ENCODE measurements around the gene ATXN7L3. TPM values are rescaled to one million over a fixed set of nuclear protein-coding genes. Genes with fewer than 3 reads are reported as not detected.
A peak's percentile ranks its signal among the peaks of the same experiment; 100 is the strongest.

ATXN7L3 gene
- polyA plus RNA-seq (2013, experiment 1 of 2), result 44.2 TPM
- polyA plus RNA-seq (2013, experiment 2 of 2), result 42.8 TPM

GRCh38 chr17:44199553-44200477, at the start of gene ATXN7L3:
Gene ATXN7L3 (minus strand): TSS chr17:44199884. CDS start chr17:44198070, 1,814 bp downstream.
- Histone ChIP-seq H3K18ac (ENCODE audit: low read depth in 1 of 2, low read length in 2 of 2) (peak within 1 kb of the TSS; percentile 95 to 98), H3K36me3 (ENCODE audit: control insufficient read depth in 1 of 2, insufficient read depth in 2 of 2, low read depth in 1 of 2, low read length in 2 of 2) (peaks cover 27 to 29% of the 10 kb centered on the region in 2 experiments), H4K8ac (ENCODE audit: low read length) (peak within 1 kb of the TSS; percentile 98), H2BK15ac (ENCODE audit: low read depth, poor library complexity, severe bottlenecking) (peak within 1 kb of the TSS; percentile 94), H3K4me1 (ENCODE audit: control insufficient read depth, insufficient read depth, low read depth, low read length) (peaks cover 20% of the 10 kb centered on the region), H2BK120ac (ENCODE audit: low read depth, low read length) (peak within 1 kb of the TSS; percentile 96), H2BK12ac (ENCODE audit: low read length in 2 of 2) (peak within 1 kb of the TSS in 1 of 2 experiments; percentile 93), H3K4me3 (ENCODE audit: insufficient read depth in 1 of 2, low read depth in 1 of 2, low read length in 2 of 2) (peak within 1 kb of the TSS; percentile 79 to 86), H3K23ac (ENCODE audit: low read length in 2 of 2) (peak within 1 kb of the TSS; percentile 65 to 75), H3K27ac (ENCODE audit: low read length, poor library complexity, severe bottlenecking) (peak within 1 kb of the TSS; percentile 91), H2BK5ac (ENCODE audit: low read depth, low read length, poor library complexity, severe bottlenecking) (peak within 1 kb of the TSS; percentile 95), H3K27me3 (ENCODE audit: control insufficient read depth in 1 of 2, insufficient read depth in 1 of 2, low read length in 2 of 2) (no peaks in the 10 kb centered on the region), H3K4ac (ENCODE audit: low read depth in 1 of 2, low read length in 2 of 2) (peak within 1 kb of the TSS; percentile 98 to 99), H4K91ac (ENCODE audit: low read length) (peak within 1 kb of the TSS; percentile 98), H2AK5ac (ENCODE audit: low read length, severe bottlenecking) (peak within 1 kb of the TSS; percentile 82), H3K14ac (ENCODE audit: low read length in 2 of 2) (peak within 1 kb of the TSS in 1 of 2 experiments; percentile 91), H3K79me1 (replicated peaks; ENCODE audit: low read length, poor library complexity, severe bottlenecking) (peaks cover 17% of the 10 kb centered on the region), H3K9me3 (ENCODE audit: control insufficient read depth, low read length) (no peaks in the 10 kb centered on the region), H3K4me2 (ENCODE audit: low read length, poor library complexity, severe bottlenecking) (peak within 1 kb of the TSS; percentile 87), H3K9ac (ENCODE audit: low read length) (peak within 1 kb of the TSS; percentile 95), H2AFZ (ENCODE audit: low read depth, low read length) (peak within 1 kb of the TSS; percentile 78)
- peak; percentile 98 for DNase-seq
- WGBS, result under 1% methylated on average over 47 of the region's 126 CpGs

GRCh38 chr17:44247876-44248736, 48.4 kb upstream of the ATXN7L3 start:
- H3K27me3 ChIP-seq (ENCODE audit: control insufficient read depth in 1 of 2, insufficient read depth in 1 of 2, low read length in 2 of 2), result peaks cover 5 to 16% of the 10 kb centered on the region in 2 experiments

GRCh38 chr17:44247440-44247841, 47.8 kb upstream of the ATXN7L3 start:
- no peak overlapping the region for H2BK5ac ChIP-seq (ENCODE audit: low read depth, low read length, poor library complexity, severe bottlenecking)
- H2BK120ac ChIP-seq (ENCODE audit: low read depth, low read length), result no peak overlapping the region
- no peak for DNase-seq
- no peak overlapping the region for H3K18ac ChIP-seq (ENCODE audit: low read depth in 1 of 2, low read length in 2 of 2)
- no peak overlapping the region for H3K14ac ChIP-seq (ENCODE audit: low read length in 2 of 2)
- H3K79me1 ChIP-seq (replicated peaks; ENCODE audit: low read length, poor library complexity, severe bottlenecking), result no peaks in the 10 kb centered on the region
- no peak overlapping the region for H3K9ac ChIP-seq (ENCODE audit: low read length)
- no peak overlapping the region for H4K8ac ChIP-seq (ENCODE audit: low read length)
- H2AFZ ChIP-seq (ENCODE audit: low read depth, low read length), result no peak overlapping the region
- H3K23ac ChIP-seq (ENCODE audit: low read length in 2 of 2), result no peak overlapping the region
- H2BK15ac ChIP-seq (ENCODE audit: low read depth, poor library complexity, severe bottlenecking), result no peak overlapping the region
- no peaks in the 10 kb centered on the region for H3K9me3 ChIP-seq (ENCODE audit: control insufficient read depth, low read length)
- no peak overlapping the region for H3K4ac ChIP-seq (ENCODE audit: low read depth in 1 of 2, low read length in 2 of 2)
- peaks cover 5 to 13% of the 10 kb centered on the region in 2 experiments for H3K27me3 ChIP-seq (ENCODE audit: control insufficient read depth in 1 of 2, insufficient read depth in 1 of 2, low read length in 2 of 2)
- H3K4me2 ChIP-seq (ENCODE audit: low read length, poor library complexity, severe bottlenecking), result no peak overlapping the region
- 50% methylated on average over 7 of the region's 7 CpGs for WGBS
- no peak overlapping the region for H2BK12ac ChIP-seq (ENCODE audit: low read length in 2 of 2)
- no peaks in the 10 kb centered on the region for H3K36me3 ChIP-seq (ENCODE audit: control insufficient read depth in 1 of 2, insufficient read depth in 2 of 2, low read depth in 1 of 2, low read length in 2 of 2)
- no peak overlapping the region for H3K4me3 ChIP-seq (ENCODE audit: insufficient read depth in 1 of 2, low read depth in 1 of 2, low read length in 2 of 2)
- H2AK5ac ChIP-seq (ENCODE audit: low read length, severe bottlenecking), result no peak overlapping the region
- H3K4me1 ChIP-seq (ENCODE audit: control insufficient read depth, insufficient read depth, low read depth, low read length), result peaks cover 6% of the 10 kb centered on the region
- no peak overlapping the region for H3K27ac ChIP-seq (ENCODE audit: low read length, poor library complexity, severe bottlenecking)
- no peak overlapping the region for H4K91ac ChIP-seq (ENCODE audit: low read length)

More at GRCh38 chr17:44247876-44248736, 48.4 kb upstream of the ATXN7L3 start:
- Histone ChIP-seq H4K91ac (ENCODE audit: low read length) (no peak overlapping the region), H3K27ac (ENCODE audit: low read length, poor library complexity, severe bottlenecking) (no peak overlapping the region), H2BK15ac (ENCODE audit: low read depth, poor library complexity, severe bottlenecking) (no peak overlapping the region), H3K18ac (ENCODE audit: low read depth in 1 of 2, low read length in 2 of 2) (no peak overlapping the region), H2AK5ac (ENCODE audit: low read length, severe bottlenecking) (no peak overlapping the region), H2BK5ac (ENCODE audit: low read depth, low read length, poor library complexity, severe bottlenecking) (no peak overlapping the region), H3K36me3 (ENCODE audit: control insufficient read depth in 1 of 2, insufficient read depth in 2 of 2, low read depth in 1 of 2, low read length in 2 of 2) (no peaks in the 10 kb centered on the region), H3K4ac (ENCODE audit: low read depth in 1 of 2, low read length in 2 of 2) (no peak overlapping the region), H3K4me1 (ENCODE audit: control insufficient read depth, insufficient read depth, low read depth, low read length) (peaks cover 6% of the 10 kb centered on the region), H3K23ac (ENCODE audit: low read length in 2 of 2) (no peak overlapping the region), H3K14ac (ENCODE audit: low read length in 2 of 2) (no peak overlapping the region), H3K4me3 (ENCODE audit: insufficient read depth in 1 of 2, low read depth in 1 of 2, low read length in 2 of 2) (no peak overlapping the region), H2AFZ (ENCODE audit: low read depth, low read length) (no peak overlapping the region), H2BK12ac (ENCODE audit: low read length in 2 of 2) (no peak overlapping the region), H4K8ac (ENCODE audit: low read length) (no peak overlapping the region), H2BK120ac (ENCODE audit: low read depth, low read length) (no peak overlapping the region), H3K9ac (ENCODE audit: low read length) (no peak overlapping the region), H3K4me2 (ENCODE audit: low read length, poor library complexity, severe bottlenecking) (no peak overlapping the region), H3K79me1 (replicated peaks; ENCODE audit: low read length, poor library complexity, severe bottlenecking) (no peaks in the 10 kb centered on the region), H3K9me3 (ENCODE audit: control insufficient read depth, low read length) (no peaks in the 10 kb centered on the region)
- no peak for DNase-seq
- 83% methylated on average over 10 of the region's 10 CpGs for WGBS

Data from mesenchymal stem cell (in vitro differentiated cells and primary cell).